T-helper 17 cell (primary cell): ENCODE measurements around the gene BACE1-AS. TPM values are rescaled to one million over a fixed set of nuclear protein-coding genes. Genes with fewer than 3 reads are reported as not detected.
A peak's percentile ranks its signal among the peaks of the same experiment; 100 is the strongest.

ENCODE experiments used
- ATAC-seq: fragments of 150-1000 bp; cut with Tn5 transposase; 2 replicates; pipeline ENCODE4 v1.10.0; 2021; ENCODE audit warnings: mild to moderate bottlenecking, moderate library complexity
- DNase-seq, 3 donors: peaks; one replicate each; pipeline versions ENCODE4 v3.0.0 to v3.0.0-alpha.2; 2020 to 2021
- H3K9me3 ChIP-seq: one replicate; pipeline ENCODE4 v1.7.0; 2013; ENCODE audit warnings: low read length, mild to moderate bottlenecking; ENCODE audit not compliant: control insufficient read depth, poor library complexity, severe bottlenecking
- H3K27ac Mint-ChIP-seq: one replicate; pipeline ENCODE4 v1.8.0; 2022; ENCODE audit warnings: mild to moderate bottlenecking, moderate library complexity, mixed read lengths
- H3K27me3 Mint-ChIP-seq: one replicate; pipeline ENCODE4 v1.8.0; 2022; ENCODE audit warnings: mixed read lengths
- H3K36me3 Mint-ChIP-seq: one replicate; pipeline ENCODE4 v1.8.0; 2022; ENCODE audit warnings: low read depth, mixed read lengths
- H3K4me1 Mint-ChIP-seq: one replicate; pipeline ENCODE4 v1.8.0; 2022; ENCODE audit warnings: mild to moderate bottlenecking, mixed read lengths
- H3K4me3 Mint-ChIP-seq: one replicate; pipeline ENCODE4 v1.8.0; 2022; ENCODE audit warnings: mild to moderate bottlenecking, moderate library complexity, mixed read lengths
- total RNA-seq, 4 donors: library from RNA in 2 of 4; stranded (reverse) in 2 of 4; gene quantifications; one replicate each; pipeline ENCODE4 v1.2.3 and lab custom pipeline; 2022 to 2026

The BACE1-AS gene
- total RNA-seq, 2 donors from 2014 or later = 4.3 to 4.5 TPM

- peaks cover 3% of the 10 kb centered on the region for H3K36me3 Mint-ChIP-seq
- peaks cover 14% of the 10 kb centered on the region for H3K27me3 Mint-ChIP-seq
- H3K27ac Mint-ChIP-seq = no peak overlapping the region
Observed at GRCh38 chr11:117298195-117298594, 7.0 kb downstream of the BACE1-AS start.

GRCh38 chr11:117299351-117300282, 8.5 kb downstream of the BACE1-AS start:
- no peak for ATAC-seq
- Mint-ChIP-seq H3K27me3 (peaks cover 23% of the 10 kb centered on the region), H3K36me3 (peaks cover 5% of the 10 kb centered on the region), H3K27ac (no peak overlapping the region), H3K4me3 (no peak overlapping the region), H3K4me1 (peaks cover 10% of the 10 kb centered on the region)
- DNase-seq = no peak
- no peaks in the 10 kb centered on the region for H3K9me3 ChIP-seq

More at GRCh38 chr11:117298195-117298594, 7.0 kb downstream of the BACE1-AS start:
- DNase-seq (no peak), ATAC-seq (no peak)
- H3K9me3 ChIP-seq = no peaks in the 10 kb centered on the region
- Mint-ChIP-seq H3K4me3 (no peak overlapping the region), H3K4me1 (peaks cover 10% of the 10 kb centered on the region)

GRCh38 chr11:117300283-117300663, 9.1 kb downstream of the BACE1-AS start:
- Mint-ChIP-seq H3K27ac (no peak overlapping the region), H3K36me3 (peaks cover 6% of the 10 kb centered on the region), H3K4me3 (no peak overlapping the region), H3K27me3 (peaks cover 24% of the 10 kb centered on the region), H3K4me1 (peaks cover 10% of the 10 kb centered on the region)
- ATAC-seq = no peak
- no peak for DNase-seq
- H3K9me3 ChIP-seq = no peaks in the 10 kb centered on the region

- Mint-ChIP-seq H3K36me3 (peaks cover 6% of the 10 kb centered on the region), H3K4me3 (peak overlapping the region; percentile 9), H3K27me3 (peaks cover 24% of the 10 kb centered on the region), H3K27ac (no peak overlapping the region), H3K4me1 (peaks cover 10% of the 10 kb centered on the region)
- H3K9me3 ChIP-seq = no peaks in the 10 kb centered on the region
- DNase-seq (no peak), ATAC-seq (no peak)
Observed at GRCh38 chr11:117300773-117301172, 9.6 kb downstream of the BACE1-AS start.

GRCh38 chr11:117302228-117302627, 11.1 kb downstream of the BACE1-AS start:
- no peak overlapping the region for H3K4me3 Mint-ChIP-seq
- no peak for ATAC-seq
- H3K27ac Mint-ChIP-seq = peak overlapping the region; percentile 27
- DNase-seq = no peak
- H3K27me3 Mint-ChIP-seq = peaks cover 24% of the 10 kb centered on the region
- H3K4me1 Mint-ChIP-seq = peaks cover 8% of the 10 kb centered on the region
- H3K9me3 ChIP-seq = no peaks in the 10 kb centered on the region
- peaks cover 6% of the 10 kb centered on the region for H3K36me3 Mint-ChIP-seq

GRCh38 chr11:117303101-117303500, 12.0 kb downstream of the BACE1-AS start:
- Mint-ChIP-seq H3K4me3 (no peak overlapping the region), H3K4me1 (peaks cover 9% of the 10 kb centered on the region), H3K27me3 (peaks cover 25% of the 10 kb centered on the region), H3K36me3 (peaks cover 6% of the 10 kb centered on the region), H3K27ac (no peak overlapping the region)
- no peaks in the 10 kb centered on the region for H3K9me3 ChIP-seq
- DNase-seq (no peak), ATAC-seq (no peak)

- peaks cover 30% of the 10 kb centered on the region for H3K27me3 Mint-ChIP-seq
- no peak for DNase-seq
- H3K9me3 ChIP-seq = no peaks in the 10 kb centered on the region
- H3K4me1 Mint-ChIP-seq = peaks cover 11% of the 10 kb centered on the region
- H3K36me3 Mint-ChIP-seq = peaks cover 6% of the 10 kb centered on the region
- no peak overlapping the region for H3K4me3 Mint-ChIP-seq
- H3K27ac Mint-ChIP-seq = peak overlapping the region; percentile 16
- no peak for ATAC-seq
Observed at GRCh38 chr11:117303646-117304315, 12.6 kb downstream of the BACE1-AS start.

GRCh38 chr11:117305145-117305544, 14.0 kb downstream of the BACE1-AS start:
- no peak overlapping the region for H3K4me3 Mint-ChIP-seq
- H3K4me1 Mint-ChIP-seq = peaks cover 13% of the 10 kb centered on the region
- no peaks in the 10 kb centered on the region for H3K9me3 ChIP-seq
- DNase-seq = no peak
- no peak overlapping the region for H3K27ac Mint-ChIP-seq
- H3K36me3 Mint-ChIP-seq = peaks cover 8% of the 10 kb centered on the region
- H3K27me3 Mint-ChIP-seq = peaks cover 38% of the 10 kb centered on the region
- no peak for ATAC-seq

- no peak for ATAC-seq
- Mint-ChIP-seq H3K4me3 (no peak overlapping the region), H3K27ac (no peak overlapping the region), H3K27me3 (peaks cover 26% of the 10 kb centered on the region), H3K4me1 (peaks cover 13% of the 10 kb centered on the region), H3K36me3 (peaks cover 5% of the 10 kb centered on the region)
- H3K9me3 ChIP-seq = no peaks in the 10 kb centered on the region
- no peak for DNase-seq
Observed at GRCh38 chr11:117309310-117309709, 18.2 kb downstream of the BACE1-AS start.

- H3K36me3 Mint-ChIP-seq = peaks cover 5% of the 10 kb centered on the region
- DNase-seq (no peak), ATAC-seq (no peak)
- H3K27me3 Mint-ChIP-seq = peaks cover 35% of the 10 kb centered on the region
- no peak overlapping the region for H3K4me3 Mint-ChIP-seq
- H3K27ac Mint-ChIP-seq = no peak overlapping the region
- H3K9me3 ChIP-seq = no peaks in the 10 kb centered on the region
- H3K4me1 Mint-ChIP-seq = peaks cover 21% of the 10 kb centered on the region
Observed at GRCh38 chr11:117313091-117313490, 21.9 kb downstream of the BACE1-AS start.

- H3K4me3 Mint-ChIP-seq = peak overlapping the region; percentile 80
- peaks cover 3% of the 10 kb centered on the region for H3K36me3 Mint-ChIP-seq
- H3K27ac Mint-ChIP-seq = no peak overlapping the region
- DNase-seq = no peak
- ATAC-seq = no peak
- no peaks in the 10 kb centered on the region for H3K9me3 ChIP-seq
- peaks cover 16% of the 10 kb centered on the region for H3K4me1 Mint-ChIP-seq
- peaks cover 32% of the 10 kb centered on the region for H3K27me3 Mint-ChIP-seq
Observed at GRCh38 chr11:117313828-117314768, 23.0 kb downstream of the BACE1-AS start.

- peaks cover 3% of the 10 kb centered on the region for H3K36me3 Mint-ChIP-seq
- peaks cover 29% of the 10 kb centered on the region for H3K27me3 Mint-ChIP-seq
- ATAC-seq = no peak
- H3K27ac Mint-ChIP-seq = no peak overlapping the region
- peaks cover 14% of the 10 kb centered on the region for H3K4me1 Mint-ChIP-seq
- peak overlapping the region; percentile 80 for H3K4me3 Mint-ChIP-seq
- DNase-seq = no peak
- no peaks in the 10 kb centered on the region for H3K9me3 ChIP-seq
Observed at GRCh38 chr11:117314840-117315239, 23.7 kb downstream of the BACE1-AS start.
